Mesothelial cell of epicardium (in vitro differentiated cells): ENCODE results near the gene AKNAD1. TPM values are rescaled to one million over a fixed set of nuclear protein-coding genes. Genes with fewer than 3 reads are reported as not detected.
A peak's percentile ranks its signal among the peaks of the same experiment; 100 is the strongest.

ENCODE experiments used
- DNase-seq, 2 experiments: peaks; one replicate each; pipeline ENCODE4 v3.0.0; 2021; ENCODE audit warnings: low spot score in 2 of 2; ENCODE audit not compliant: unreplicated experiment in 2 of 2
- H3K27ac Mint-ChIP-seq: 2 replicates; pipeline ENCODE4 v1.8.0; 2021; ENCODE audit warnings: mixed read lengths
- H3K27me3 Mint-ChIP-seq: 2 replicates; pipeline ENCODE4 v1.8.0; 2021; ENCODE audit warnings: low read depth, mixed read lengths
- H3K36me3 Mint-ChIP-seq: 2 replicates; pipeline ENCODE4 v1.8.0; 2021; ENCODE audit warnings: mixed read lengths
- H3K4me1 Mint-ChIP-seq: 2 replicates; pipeline ENCODE4 v1.8.0; 2021; ENCODE audit warnings: mixed read lengths
- H3K4me3 Mint-ChIP-seq: 2 replicates; pipeline ENCODE4 v1.8.0; 2021; ENCODE audit warnings: mild to moderate bottlenecking, moderate library complexity, mixed read lengths
- H3K9me3 Mint-ChIP-seq: 2 replicates; pipeline ENCODE4 v1.8.0; 2021; ENCODE audit warnings: mixed read lengths
- total RNA-seq: library from RNA; stranded (reverse); gene quantifications from 3 replicates; pipeline ENCODE4 v1.2.1, GENCODE V29; 2021
- TF ChIP-seq, protein P1 (sequence below): fragments of 200-600 bp; sonication (generic); IDR thresholded peaks from one replicate; pipeline ENCODE4 v1.5.0; 2021; ENCODE audit warnings: antibody characterized with exemption; ENCODE audit not compliant: unreplicated experiment

Gene AKNAD1
- total RNA-seq, 1 donor from 2014 or later: not detected

DNA sequence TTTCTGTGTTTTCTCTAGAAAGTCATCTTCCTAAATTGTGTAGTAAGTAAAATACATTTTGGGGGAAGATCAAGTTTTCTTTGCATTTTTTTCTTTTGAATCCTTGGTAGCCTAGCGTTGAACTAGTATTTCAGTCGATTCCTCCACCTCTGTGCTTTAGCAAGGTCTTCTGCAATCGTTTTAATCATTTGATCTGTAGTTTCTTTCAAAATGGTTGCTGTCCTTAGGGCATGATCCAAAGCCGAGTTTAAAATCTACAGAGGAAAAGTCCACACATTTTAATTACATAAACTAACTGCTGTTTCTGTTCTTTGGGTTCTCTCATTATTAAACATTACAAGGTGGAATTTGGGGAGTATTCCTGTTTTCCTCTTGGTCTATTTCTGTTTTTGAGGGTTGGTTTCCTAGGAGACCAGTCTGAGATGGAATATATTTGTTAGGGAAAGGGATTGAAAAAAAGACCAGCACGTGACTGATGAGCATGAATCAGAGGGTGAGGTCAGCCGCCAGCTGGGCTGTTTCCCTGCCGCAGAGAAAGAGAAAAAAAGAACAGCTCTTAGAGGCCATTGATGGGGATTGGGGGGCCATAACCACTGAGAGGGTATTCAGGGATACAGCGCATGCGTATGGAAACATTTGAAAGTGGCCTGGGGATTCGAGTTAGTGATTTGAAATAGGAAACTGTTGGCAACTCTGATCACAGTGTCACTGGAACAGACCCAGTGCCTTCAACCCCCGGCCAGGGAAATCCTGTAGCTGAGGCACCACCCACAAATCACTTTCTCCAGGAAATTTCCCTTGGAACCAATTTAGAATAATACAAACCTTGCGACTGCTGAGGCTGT, 40.6 kb downstream of the AKNAD1 start:
- DNase-seq: peak in 1 of 2 experiments; percentile 43
- TF ChIP-seq, protein P1, sequence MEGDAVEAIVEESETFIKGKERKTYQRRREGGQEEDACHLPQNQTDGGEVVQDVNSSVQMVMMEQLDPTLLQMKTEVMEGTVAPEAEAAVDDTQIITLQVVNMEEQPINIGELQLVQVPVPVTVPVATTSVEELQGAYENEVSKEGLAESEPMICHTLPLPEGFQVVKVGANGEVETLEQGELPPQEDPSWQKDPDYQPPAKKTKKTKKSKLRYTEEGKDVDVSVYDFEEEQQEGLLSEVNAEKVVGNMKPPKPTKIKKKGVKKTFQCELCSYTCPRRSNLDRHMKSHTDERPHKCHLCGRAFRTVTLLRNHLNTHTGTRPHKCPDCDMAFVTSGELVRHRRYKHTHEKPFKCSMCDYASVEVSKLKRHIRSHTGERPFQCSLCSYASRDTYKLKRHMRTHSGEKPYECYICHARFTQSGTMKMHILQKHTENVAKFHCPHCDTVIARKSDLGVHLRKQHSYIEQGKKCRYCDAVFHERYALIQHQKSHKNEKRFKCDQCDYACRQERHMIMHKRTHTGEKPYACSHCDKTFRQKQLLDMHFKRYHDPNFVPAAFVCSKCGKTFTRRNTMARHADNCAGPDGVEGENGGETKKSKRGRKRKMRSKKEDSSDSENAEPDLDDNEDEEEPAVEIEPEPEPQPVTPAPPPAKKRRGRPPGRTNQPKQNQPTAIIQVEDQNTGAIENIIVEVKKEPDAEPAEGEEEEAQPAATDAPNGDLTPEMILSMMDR: no peak
- Mint-ChIP-seq H3K9me3 (no peaks in the 10 kb centered on the region), H3K4me1 (peaks cover 25% of the 10 kb centered on the region), H3K27ac (peak overlapping the region; percentile 93), H3K36me3 (no peaks in the 10 kb centered on the region), H3K27me3 (no peaks in the 10 kb centered on the region), H3K4me3 (peak overlapping the region; percentile 47)

DNA sequence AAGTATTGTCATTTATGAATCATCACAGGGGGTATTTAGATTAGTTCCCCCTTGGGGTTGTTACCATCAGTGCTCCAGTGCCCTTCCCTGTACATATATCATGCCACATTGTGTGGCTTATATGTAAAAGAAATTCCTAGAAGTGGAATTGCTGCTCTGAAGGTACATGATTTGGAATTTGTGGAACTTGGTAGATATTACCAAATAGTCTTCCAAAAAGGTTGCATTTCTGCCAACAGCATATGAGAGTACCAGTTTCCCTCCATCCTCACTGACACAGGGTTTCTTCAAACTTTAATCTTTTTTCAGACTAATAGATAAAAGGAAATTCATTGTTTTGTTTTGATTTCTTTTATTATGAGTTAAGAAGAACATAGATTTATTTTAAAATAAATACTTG, 41.3 kb downstream of the AKNAD1 start:
- Mint-ChIP-seq H3K9me3 (no peaks in the 10 kb centered on the region), H3K27ac (no peak overlapping the region), H3K36me3 (no peaks in the 10 kb centered on the region), H3K27me3 (no peaks in the 10 kb centered on the region), H3K4me3 (no peak overlapping the region), H3K4me1 (peaks cover 25% of the 10 kb centered on the region)
- TF ChIP-seq, protein P1: no peak
- no peak for DNase-seq

- Mint-ChIP-seq H3K9me3 (no peaks in the 10 kb centered on the region), H3K4me1 (peaks cover 25% of the 10 kb centered on the region), H3K27me3 (no peaks in the 10 kb centered on the region), H3K36me3 (peaks cover 4% of the 10 kb centered on the region), H3K27ac (peak overlapping the region; percentile 28), H3K4me3 (no peak overlapping the region)
- TF ChIP-seq, protein P1: no peak
- no peak for DNase-seq
These were observed 42.4 kb downstream of the AKNAD1 start for GRCh38 chr1:108814343-108815125.

DNA sequence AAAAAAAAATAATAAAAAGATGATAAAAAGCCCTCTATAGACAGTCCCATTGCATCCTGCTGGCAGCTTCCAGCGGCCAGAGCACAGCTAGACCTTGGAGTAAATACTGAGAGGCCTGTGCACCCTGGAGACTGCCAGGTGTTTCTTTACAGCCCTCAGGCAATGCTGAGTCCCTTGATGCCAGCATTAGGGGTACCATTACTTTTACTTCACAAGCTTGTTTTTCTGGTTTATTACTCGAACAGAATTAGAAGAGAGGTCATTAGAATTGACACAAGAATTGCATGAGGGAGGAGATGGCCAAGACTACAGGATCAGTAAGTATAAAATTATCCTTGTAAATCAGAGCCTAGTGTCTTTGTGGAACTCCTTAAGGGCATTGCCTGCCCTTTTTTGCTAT, 43.6 kb downstream of the AKNAD1 start:
- Mint-ChIP-seq H3K4me3 (no peak overlapping the region), H3K36me3 (peaks cover 11% of the 10 kb centered on the region), H3K9me3 (no peaks in the 10 kb centered on the region), H3K4me1 (peaks cover 25% of the 10 kb centered on the region), H3K27me3 (no peaks in the 10 kb centered on the region), H3K27ac (peak overlapping the region; percentile 67)
- no peak for DNase-seq
- TF ChIP-seq, protein P1: no peak

- peaks cover 20% of the 10 kb centered on the region for H3K4me1 Mint-ChIP-seq
- H3K4me3 Mint-ChIP-seq: no peak overlapping the region
- no peak overlapping the region for H3K27ac Mint-ChIP-seq
- no peak for DNase-seq
- TF ChIP-seq, protein P1: no peak
- H3K27me3 Mint-ChIP-seq: no peaks in the 10 kb centered on the region
- no peaks in the 10 kb centered on the region for H3K9me3 Mint-ChIP-seq
- peaks cover 17% of the 10 kb centered on the region for H3K36me3 Mint-ChIP-seq
These were observed 45.3 kb downstream of the AKNAD1 start for GRCh38 chr1:108811611-108812010.
